Fibroblast of skin of left quadriceps (primary cell): ENCODE results near the gene CACNG4.

Source experiments
- DNase-seq, 2 experiments: peaks; one replicate each; pipeline ENCODE4 v3.0.0-alpha.2; 2013; ENCODE audit warnings: low read depth in 2 of 2

Gene CACNG4

DNA sequence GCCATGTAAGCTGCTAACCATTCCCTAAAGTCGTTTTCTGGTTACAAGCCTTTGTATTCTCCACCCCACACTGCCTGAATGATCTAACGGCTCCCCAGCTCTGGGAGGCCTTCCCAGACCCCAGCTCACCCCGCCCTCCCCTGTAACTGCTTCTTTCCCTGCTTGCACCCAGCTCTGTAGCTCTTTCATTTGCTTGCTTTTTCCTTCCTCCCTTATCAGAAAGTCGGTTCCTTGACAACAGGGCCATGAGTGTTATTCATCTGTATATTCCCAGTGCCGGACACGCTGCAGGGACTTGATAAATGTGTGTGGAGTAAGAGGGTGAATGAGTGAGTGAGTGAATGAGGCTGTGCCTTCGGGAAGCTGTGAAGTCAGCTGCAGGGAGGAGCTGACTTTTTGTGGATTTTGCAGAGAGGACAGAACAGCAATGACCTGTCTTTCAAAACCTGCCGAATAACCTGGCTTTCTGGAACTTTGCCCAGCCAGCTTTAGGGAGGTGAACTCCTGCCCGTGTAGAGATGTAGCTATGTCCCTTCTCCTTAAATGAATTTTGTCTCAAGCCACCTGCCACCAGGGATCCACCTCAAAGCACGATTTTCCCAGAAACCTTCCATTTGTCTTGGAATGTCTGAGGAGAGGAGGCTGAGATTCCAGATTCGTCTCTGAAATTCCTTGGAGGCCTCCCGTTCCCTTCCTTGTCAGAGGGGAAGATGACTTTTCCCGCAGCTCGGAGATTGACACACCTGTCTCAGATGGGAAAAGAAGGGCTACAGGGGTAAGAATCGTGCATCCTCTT is 20.0 kb upstream of the CACNG4 start:
- no peak for DNase-seq

DNA sequence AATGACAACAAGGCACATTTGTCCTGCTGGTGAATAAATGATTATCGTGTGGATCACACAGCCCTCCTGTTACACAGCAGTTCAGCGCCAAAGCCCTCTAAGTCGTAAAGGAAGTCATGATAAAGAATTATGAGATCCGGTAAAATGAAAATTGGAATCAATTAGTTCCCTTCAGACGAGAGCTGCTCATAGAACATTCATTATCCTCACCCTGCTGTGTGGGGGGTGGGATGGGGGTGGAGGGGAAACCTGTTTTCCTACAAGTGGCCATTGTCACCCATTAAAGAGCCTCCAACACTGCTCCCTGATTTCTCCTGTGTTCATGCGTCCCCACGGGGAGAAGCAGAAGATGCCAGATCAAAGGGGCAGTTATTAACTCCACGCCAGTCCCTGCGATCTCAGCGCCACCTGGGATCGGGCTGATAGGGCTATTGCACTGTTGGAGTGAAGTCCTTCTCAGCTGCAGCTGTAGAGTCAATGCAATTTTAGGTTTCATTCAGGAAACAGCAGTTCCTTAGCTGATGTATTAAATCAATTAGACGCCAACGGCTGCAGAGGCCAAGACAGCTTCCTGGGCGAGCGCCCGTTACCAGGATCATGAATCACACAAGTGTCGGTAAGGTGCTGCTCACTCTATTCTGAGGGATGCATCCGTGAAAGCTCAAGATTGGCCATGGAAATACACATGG is 19.2 kb upstream of the CACNG4 start:
- DNase-seq: peak; percentile 20 to 37

DNA sequence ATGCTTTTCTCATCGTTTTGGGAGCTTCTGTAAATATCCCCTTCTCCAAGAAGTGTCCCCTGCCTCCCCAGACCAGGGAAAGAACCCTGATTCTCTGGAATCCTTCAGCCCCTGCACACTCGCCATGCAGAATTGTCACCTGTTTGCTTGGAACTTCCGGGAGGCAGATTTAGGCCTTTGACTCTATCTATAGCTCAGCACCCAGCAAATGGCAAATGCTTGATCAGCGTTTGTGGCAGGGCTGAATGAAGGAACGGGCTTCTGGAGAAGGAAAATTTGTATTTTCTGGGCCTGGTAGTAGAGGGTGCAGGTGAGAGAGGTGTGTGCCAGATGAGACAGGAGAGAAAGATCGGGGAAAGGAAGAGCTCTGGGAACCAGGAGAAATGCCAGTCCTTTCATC is 18.3 kb upstream of the CACNG4 start:
- no peak for DNase-seq

DNA sequence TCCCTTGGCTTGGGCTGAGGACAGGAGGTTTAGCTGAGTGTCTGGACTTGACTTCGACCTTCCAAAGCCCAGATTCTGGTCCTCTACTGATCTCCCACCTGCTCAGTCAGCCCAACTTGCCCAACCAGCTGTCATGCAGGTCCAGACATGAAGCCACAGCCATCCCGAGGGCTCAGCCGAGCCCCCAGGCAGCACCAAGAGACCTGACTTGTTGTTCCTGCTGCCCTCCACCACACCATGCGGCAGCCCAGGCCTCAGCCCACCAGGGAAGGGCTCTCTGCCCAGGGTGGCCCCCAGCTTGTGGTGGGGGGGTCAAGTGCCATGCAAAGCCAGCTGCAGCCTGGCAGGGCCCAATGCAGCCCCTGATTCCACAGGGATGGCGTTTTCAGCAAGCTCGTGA is 17.2 kb upstream of the CACNG4 start:
- no peak for DNase-seq

DNA sequence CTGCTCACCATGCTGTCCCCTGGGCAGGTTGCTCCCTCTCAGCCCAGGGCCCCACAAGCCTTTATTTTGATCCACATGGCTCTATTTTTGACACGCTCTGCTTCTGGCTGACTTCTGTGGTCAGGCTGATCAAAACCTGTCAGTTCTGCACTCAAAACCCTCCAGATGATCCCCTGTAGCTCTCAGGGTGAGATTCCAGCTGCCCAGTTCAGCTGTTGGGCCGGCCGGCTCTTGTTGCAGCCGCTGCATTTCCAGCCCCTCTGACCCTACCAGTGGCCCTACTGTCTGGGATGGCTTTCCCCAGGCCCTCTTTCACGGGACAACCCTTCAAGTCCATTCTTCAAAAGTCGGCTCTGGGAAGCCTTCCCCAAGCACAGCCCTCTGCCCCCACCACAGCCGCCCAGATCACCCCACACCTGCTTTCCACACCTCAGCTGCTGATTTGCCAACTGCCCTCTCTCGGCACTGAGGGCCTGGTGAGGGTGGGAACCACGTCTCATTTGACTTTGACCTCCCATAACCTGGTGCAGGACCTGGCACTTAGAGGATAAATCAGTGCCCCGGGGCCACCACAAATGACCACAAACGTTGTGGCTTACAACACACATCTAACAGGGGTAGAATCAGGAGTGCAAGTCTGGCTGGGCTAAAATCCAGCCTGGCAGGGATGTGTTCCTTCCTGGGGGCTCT is 16.3 kb upstream of the CACNG4 start:
- DNase-seq: no peak

DNA sequence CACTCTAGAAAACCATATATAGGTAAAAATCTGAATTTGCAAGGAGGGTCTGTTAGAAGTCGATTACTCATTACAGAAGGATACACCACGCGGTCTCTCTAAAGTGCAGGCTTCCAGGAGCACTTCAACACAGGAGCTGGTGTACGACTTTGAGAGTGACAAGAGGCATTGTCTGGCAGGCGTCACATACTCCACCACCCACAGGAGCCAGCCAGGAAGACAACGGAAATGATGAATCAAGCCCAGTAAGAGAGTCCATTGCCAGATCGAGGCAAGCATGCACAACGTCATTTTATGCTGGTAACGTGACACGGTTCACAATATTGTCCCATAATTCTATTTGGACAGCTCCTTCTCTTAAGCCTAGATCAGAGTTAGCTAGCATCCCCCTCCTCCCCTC is 15.0 kb upstream of the CACNG4 start:
- no peak for DNase-seq

DNA sequence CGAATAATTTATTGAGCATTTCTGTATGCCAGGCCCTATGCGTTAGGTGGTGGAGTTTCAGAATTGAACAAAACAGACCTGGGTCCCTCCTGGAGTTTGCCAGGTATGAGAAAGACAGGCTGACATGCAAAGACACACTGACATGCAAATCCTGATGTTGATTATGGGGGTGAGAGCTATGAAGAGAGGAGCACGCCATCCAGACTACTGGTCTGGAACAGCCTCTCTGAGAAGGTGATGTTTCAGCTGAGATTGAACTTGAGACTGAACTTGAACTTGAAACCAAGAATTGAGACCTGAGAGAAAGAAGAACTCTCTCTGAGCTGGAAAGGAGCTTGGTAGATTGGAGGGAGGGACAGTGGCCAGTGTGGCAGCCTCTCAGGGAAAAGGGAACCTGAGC is 14.2 kb upstream of the CACNG4 start:
- no peak for DNase-seq

DNA sequence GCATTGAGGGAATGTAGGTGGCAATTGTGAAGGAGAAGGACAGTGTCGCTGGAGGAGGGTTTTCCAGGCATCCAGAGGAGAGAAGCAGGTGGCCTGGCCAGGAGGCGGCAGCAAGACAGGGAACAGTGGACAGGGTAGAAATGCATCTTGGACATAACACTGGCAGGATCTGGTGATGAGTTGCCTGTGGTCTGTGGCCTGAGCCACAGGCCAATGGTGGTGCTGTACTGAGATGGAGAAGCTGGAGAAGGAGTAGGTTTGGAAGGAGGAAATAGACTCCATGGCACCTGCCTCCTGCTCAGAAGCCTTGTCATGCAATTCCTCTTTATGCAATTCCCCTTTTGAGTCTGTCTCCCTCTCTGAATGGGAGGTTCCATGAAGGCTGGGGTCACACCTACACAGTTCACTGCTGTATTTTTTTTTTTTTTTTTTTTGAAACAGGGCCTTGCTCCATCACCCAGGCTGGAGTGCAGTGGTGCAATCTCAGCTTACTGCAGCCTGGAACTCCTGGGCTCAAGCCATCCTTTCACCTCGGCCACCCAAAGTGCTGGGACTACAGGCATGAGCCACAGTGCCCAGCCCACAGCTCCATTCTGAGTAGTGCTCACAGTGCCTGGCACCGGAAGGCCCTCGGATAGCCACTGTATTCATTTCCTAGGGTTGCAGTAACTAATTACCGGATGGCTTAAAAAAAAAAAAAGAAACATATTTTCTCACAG is 13.5 kb upstream of the CACNG4 start:
- DNase-seq: no peak

DNA sequence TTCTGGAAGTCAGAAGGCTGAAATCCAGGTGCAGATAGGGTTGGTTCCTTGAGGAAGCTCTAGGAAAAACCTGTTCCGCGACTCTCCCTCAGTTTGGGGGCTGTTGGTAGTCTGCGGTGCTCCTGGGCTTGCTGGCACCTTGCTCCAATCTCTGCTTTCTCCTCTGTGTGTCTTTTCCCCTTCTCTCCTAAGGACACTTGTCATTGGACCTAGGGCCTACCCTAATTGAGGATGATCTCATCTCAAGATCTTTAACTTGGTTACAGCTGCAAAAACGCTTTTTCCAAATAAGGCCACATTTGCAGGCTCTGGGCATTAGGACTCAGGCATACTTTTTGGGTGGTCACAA is 12.9 kb upstream of the CACNG4 start:
- DNase-seq: no peak

DNA sequence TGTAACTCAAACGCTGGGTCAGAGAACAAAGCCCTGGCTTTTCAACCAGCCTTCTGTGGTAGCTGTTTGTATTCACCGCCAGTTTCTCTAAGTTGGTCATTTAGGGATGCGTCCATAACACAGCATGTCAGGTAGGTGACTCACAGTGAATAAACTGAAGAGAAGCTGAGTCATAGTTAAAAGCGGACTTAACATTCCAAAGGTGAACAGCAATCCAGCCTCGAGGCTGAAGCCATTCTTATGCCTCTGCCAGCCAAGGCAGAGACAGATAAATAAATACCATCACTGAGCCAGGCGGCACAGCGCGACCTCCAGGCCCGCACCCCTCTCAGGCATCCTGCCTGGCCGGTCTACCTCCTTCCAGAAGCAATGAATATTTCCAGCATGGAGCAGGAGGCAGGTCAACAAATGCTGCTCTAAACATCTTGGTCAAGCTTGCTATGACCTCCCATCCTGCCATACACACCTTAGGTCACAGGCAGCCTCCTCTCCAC is 12.4 kb upstream of the CACNG4 start:
- DNase-seq: peak; percentile 48 to 50

DNA sequence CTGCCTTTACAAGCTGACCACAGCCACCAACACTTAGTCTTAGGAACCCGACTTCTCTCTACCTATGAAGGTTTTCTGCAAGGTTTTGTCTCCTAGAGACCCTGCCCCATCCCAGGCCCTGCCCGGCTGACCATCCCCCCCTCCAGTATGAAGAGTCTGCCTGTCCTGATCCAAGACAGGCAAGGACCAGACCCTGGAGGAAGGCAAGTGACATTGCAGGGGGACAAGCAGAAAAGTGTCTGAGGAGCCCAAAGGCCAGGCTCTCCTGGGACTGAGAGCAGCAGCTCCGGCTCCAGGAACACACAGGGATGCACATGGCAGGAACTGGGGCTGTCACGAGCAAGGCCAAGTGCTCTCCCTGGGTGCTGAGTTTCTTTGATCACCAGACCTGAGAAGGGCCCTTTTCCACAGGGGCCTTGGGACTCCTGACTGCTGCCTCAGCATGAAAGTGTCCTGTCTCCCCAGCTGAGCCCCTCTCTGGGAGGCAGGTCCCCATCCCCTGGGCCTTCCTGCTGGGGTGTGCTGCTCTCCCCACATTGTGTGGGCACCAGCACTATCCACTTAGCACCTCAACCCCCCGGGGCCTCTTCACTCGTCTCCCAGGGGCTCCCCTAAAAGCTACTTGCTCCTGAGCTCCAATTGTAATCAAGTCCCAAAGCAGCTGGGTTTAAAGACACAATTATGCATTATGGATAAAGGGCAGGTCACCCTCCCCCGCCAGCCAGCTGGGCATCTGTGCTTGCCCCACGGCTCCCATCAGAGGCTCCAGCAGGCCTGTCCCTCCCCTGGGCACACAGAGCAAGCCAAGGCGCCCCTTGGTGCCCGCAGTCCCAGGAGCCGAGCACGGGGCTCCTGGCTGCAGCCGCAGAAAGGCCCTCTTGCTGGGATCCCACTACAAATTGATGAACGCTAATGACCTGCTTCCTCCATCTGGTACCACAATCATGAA is 11.6 kb upstream of the CACNG4 start:
- no peak for DNase-seq

DNA sequence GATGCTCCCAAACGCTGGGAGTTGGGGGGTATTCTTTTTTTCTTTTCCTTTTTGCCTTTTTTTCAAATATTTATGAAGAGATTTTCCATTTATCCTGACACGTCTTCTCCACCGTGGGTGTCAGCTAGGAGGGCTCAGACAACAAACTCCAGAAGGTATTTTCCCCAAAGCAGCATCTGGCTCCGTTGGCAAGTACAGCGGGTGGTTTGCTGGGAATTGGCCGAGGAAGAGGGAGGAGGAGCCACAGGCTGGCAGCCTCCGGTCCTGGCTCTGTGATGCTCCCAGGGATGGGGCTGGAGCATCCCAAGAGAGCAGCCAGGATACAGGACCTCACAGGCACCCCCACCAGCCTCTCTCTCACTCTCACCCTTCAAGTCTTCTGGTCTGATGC is 10.9 kb upstream of the CACNG4 start:
- no peak for DNase-seq

DNA sequence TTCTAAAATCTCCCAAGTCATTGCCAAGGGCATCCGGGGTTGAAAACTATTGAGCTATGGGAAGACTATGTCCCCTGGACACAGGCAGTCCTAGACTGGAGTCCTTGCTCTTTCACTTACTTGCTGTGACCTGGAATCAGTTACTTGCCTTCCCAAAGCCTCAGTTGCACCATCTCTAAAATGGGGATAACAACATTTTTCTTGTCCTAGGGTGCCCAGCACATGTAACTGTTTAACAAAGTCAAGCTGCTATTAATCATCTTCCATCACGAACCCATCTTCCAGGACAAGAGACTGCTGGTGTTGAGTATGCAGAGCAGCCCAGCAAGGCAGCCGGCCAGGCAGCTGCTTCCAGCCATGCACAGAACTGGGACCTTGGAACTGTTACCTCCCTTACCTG is 9.9 kb upstream of the CACNG4 start:
- DNase-seq: no peak

DNA sequence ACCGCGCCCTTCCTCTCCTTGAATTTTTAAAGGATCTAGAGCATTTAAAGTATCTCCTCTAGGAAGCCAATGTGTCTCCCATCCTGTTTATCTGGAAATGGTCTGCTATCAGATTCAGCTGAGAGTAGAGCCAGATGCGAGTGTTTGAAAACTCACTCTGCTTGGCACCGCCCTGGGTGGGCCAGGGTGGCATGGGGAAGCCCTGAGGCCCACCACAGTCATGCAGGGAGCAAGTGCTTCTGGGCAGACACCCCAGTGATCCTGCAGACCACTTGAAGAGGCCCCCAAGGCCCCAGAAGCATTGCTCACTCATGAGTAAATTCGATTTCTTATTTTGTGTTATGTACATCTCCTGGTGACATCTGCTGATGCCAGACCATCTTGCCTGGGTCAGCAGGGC is 8.7 kb upstream of the CACNG4 start:
- no peak for DNase-seq

DNA sequence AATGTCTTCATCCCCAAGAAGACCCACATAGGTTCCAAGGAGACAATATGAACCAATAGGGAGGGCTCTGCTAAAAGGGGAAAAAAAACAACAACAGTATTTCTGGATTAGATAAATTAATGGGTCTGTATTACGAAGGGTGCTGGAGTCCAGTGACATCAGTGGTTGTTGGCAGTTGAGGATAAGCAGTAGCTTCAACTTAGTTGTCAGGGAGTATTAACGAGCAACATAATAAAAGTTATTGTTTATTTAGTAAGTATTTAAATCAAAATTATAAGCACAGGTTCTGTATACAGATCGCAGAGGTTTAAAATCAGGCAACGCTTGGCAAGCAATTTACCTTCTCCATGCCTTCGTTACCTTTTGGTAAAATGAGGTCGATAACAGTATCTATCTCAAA is 7.6 kb upstream of the CACNG4 start:
- no peak for DNase-seq

DNA sequence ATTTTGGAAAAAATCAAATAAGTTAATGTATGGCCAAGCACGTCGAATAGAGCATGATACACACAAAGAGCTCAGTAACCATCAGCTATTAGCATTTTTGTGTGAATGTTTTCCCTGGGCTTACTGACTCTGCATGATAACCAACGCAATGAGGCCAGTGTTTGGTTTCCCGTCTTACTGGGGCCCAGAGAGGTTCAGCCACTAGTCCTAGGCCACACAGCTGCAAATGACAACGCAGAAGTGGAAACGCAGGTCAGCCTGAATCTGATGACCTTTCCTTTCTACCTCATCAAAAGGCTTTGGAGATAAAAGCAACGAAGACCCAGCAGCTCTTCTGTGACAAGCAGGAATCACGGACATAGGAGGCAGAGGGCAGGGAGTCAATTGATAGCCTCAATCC is 7.2 kb upstream of the CACNG4 start:
- DNase-seq: no peak

DNA sequence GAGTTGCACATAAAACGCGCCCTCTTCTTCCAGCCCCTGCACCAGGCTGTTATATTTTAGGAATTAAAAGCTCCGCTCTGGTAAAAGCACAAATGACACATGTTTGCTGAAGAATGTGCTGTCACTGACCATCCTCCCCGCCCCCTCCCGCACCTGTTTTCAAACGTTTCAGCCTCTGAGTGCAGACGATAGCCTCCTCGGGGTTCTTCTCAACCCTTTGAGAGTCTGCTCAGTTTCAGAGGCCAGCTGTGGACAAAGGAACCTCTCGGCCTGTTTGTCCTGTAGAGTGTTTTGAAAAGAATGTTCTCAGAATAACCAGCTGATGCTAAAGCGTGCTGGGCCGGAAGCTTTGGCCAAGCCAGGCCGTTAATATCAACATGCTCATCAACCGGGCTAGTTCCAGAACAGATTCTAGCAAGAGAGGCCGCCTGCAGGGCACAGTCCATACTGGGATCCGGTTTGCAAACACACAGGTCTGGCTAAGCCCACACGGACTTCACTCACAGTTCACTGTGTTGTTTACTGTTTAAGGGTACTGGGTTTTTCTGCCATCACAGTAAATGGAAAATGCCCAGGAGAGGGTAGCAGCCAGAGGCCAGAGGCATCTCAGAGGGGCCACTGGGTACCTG is 6.4 kb upstream of the CACNG4 start:
- no peak for DNase-seq

DNA sequence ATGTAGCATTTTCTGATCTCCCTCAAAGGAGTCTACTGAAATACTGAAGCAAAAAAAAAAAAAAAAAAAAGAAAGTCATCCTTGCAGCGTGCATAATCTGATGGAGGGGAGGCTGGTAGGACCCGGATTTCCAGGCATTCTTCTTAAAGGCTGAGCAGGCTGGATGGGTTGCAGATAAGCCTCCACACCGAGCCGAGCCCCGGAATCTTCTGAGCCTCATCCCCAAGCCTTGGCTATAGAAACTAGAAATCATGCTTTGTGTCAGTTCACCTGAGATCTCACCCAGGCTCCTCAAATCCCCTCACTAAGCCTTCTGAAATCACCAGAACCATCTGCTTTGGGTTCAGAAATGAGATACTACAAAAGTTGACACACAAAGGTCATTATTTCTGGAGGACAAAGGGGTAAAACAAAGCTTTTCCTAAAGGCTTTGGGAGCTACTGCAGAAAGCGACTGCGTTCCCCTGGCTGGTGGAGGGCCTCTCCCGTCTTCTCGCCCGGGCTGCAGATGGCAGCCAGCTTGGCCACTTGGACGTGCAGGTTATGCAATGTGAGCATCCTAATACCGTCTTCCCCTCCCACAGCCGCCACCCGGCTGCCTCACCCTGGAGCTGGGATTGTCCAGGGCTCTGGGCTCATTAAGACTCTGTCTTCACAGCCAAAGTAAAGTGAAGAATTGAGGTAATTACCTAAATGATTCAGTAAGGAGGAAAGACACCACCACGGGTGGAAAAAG is 4.7 kb upstream of the CACNG4 start:
- no peak for DNase-seq

DNA sequence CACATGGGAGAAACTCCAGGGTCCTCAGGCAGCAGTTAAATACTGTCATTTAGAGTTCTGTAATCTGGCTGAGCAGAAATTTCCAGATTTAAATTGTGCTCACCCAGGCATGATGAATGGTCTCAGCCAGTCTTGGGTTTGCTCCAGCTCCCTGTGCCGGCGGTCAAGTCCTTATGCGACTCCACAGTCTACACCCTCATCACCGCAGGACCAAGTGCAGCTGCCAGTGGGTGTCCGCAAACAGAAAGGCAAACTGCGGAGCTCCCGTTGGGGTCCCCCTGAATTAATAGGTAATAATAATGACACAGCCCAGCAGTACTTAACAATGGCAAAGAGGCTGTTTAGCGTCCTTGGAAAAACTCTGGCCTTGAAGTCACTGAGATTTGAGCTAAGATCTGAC is 3.9 kb upstream of the CACNG4 start:
- no peak for DNase-seq

DNA sequence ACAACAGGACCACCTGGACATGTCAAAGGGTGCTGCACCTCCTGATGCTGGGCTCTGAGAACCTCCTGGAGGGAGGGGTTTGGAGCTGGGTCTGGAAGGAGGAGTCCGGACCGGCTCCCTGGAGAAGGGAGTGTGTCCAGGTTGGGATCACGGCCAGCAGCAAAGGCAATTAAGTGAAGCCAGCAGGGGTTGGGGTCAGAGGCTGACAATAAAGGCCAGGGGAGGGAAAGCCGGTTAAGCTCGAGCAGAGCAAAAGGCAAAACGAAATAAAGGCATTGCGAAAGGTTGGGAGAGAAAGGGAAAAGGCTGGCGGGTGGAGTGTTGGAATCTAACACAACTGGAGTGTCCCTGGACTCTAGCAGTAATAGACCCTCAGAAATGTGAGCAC is 992 bp upstream of the CACNG4 start:
- no peak for DNase-seq
